Endothelial cell of umbilical vein (primary cell): ENCODE data around the gene NDUFAF8. TPM values are rescaled to one million over a fixed set of nuclear protein-coding genes. Genes with fewer than 3 reads are reported as not detected.

ENCODE experiments used
- BruUV-seq: library from RNA; stranded (reverse); fragments of 400-500 nt; replicated peaks from 2 replicates; lab custom pipeline; 2021; lab: Mats Ljungman, UMichigan
- CTCF ChIA-PET: fragments of 300-600, 350-600 bp; sonication (Branson Sonifier 250); formaldehyde crosslinking; loops from one replicate; lab custom pipeline; 2021; ENCODE audit warnings: antibody characterized with exemption, inconsistent platforms; lab: Charles Lee
- POLR2A ChIA-PET: fragments of 300-600, 350-600 bp; sonication (Branson Sonifier 250); formaldehyde crosslinking; loops from one replicate; lab custom pipeline; 2021; ENCODE audit warnings: antibody characterized with exemption, inconsistent platforms; lab: Charles Lee
- DNase-seq: peaks from one replicate; pipeline ENCODE4 v3.0.0-alpha.2; 2011; ENCODE audit warnings: low read depth, low spot score
- FAIRE-seq: peaks from 2 replicates; lab custom pipeline; 2011; peaks lifted over from hg19 to GRCh38; lab: Jason Lieb, UNC
- H2AFZ ChIP-seq: 2 replicates; pipeline ENCODE4 v1.6.0; 2012; ENCODE audit warnings: low read depth, low read length, control low read depth, inconsistent platforms
- H3K27ac ChIP-seq: 2 replicates; pipeline ENCODE4 v1.5.1; 2011; ENCODE audit warnings: low read depth, mild to moderate bottlenecking, control low read depth, low read length, moderate library complexity; ENCODE audit not compliant: insufficient read depth
- H3K27me3 ChIP-seq, 2 experiments: 2 replicates each; pipeline versions ENCODE4 v1.6.0 to v1.6.1; 2011; ENCODE audit warnings: low read length in 2 of 2, mixed read lengths in 1 of 2; ENCODE audit not compliant: control insufficient read depth in 2 of 2, insufficient read depth in 2 of 2
- H3K36me3 ChIP-seq, 2 experiments: 2 replicates in 1 of 2; 3 replicates in 1 of 2; pipeline ENCODE4 v1.5.1; 2011; ENCODE audit warnings: low read length in 2 of 2, mild to moderate bottlenecking in 1 of 2, moderate library complexity in 1 of 2; ENCODE audit not compliant: control insufficient read depth in 2 of 2, insufficient read depth in 2 of 2; ENCODE audit errors: extremely low read depth in 1 of 2
- H3K4me1 ChIP-seq: 3 replicates; pipeline ENCODE4 v1.5.1; 2011; ENCODE audit warnings: mild to moderate bottlenecking, low read length; ENCODE audit not compliant: control insufficient read depth, insufficient read depth; ENCODE audit errors: extremely low read depth
- H3K4me2 ChIP-seq: 2 replicates; pipeline ENCODE4 v1.6.1; 2011; ENCODE audit warnings: low read length, control low read depth, mixed read lengths; ENCODE audit not compliant: insufficient read depth
- H3K4me3 ChIP-seq, 3 experiments: fragments of 200-600 bp in 1 of 3; sonication (generic), shearing (Covaris generic) in 1 of 3; replicated peaks in 1 of 3; 2 replicates each; pipeline ENCODE4 v1.5.1; 2011 to 2016; ENCODE audit warnings: control low read depth in 3 of 3, low read length in 3 of 3, mild to moderate bottlenecking in 2 of 3, inconsistent platforms in 1 of 3, low read depth in 1 of 3, moderate library complexity in 1 of 3; ENCODE audit not compliant: insufficient read depth in 1 of 3
- H3K79me2 ChIP-seq: 2 replicates; pipeline ENCODE4 v1.6.0; 2012; ENCODE audit warnings: low read length, inconsistent platforms; ENCODE audit not compliant: control insufficient read depth, insufficient read depth
- H3K9ac ChIP-seq: replicated peaks from 2 replicates; pipeline ENCODE3; 2011; ENCODE audit warnings: low read length, control low read depth; ENCODE audit not compliant: insufficient read depth; ENCODE audit errors: extremely low read depth
- H3K9me1 ChIP-seq: replicated peaks from 3 replicates; pipeline ENCODE4 v1.6.0; 2011; ENCODE audit warnings: mild to moderate bottlenecking, low read length; ENCODE audit not compliant: control insufficient read depth, insufficient read depth; ENCODE audit errors: extremely low read depth
- H3K9me3 ChIP-seq: replicated peaks from 2 replicates; pipeline ENCODE4 v1.5.1; 2012; ENCODE audit warnings: low read length, inconsistent platforms; ENCODE audit not compliant: control insufficient read depth, insufficient read depth
- H4K20me1 ChIP-seq: replicated peaks from 2 replicates; pipeline ENCODE3; 2011; ENCODE audit warnings: mild to moderate bottlenecking, low read length; ENCODE audit not compliant: control insufficient read depth, insufficient read depth; ENCODE audit errors: extremely low read depth
- CTCF ChIP-seq, 2 donors: IDR thresholded peaks; 1 replicate in 1 of 2; 2 replicates in 1 of 2; pipeline ENCODE4 v1.5.1; 2011; ENCODE audit warnings: low read length in 2 of 2, mild to moderate bottlenecking in 2 of 2, moderate library complexity in 2 of 2, control low read depth in 1 of 2, inconsistent platforms in 1 of 2, low read depth in 1 of 2; ENCODE audit not compliant: insufficient read depth in 1 of 2; ENCODE audit errors: extremely low read depth in 1 of 2
- EZH2 ChIP-seq: IDR thresholded peaks from 2 replicates; pipeline ENCODE4 v1.6.1; 2012; ENCODE audit warnings: borderline replicate concordance, low read depth, mild to moderate bottlenecking, moderate library complexity, low read length, inconsistent platforms; ENCODE audit not compliant: severe bottlenecking
- FOS ChIP-seq: IDR thresholded peaks from 2 replicates; pipeline ENCODE4 v1.6.1; 2011; ENCODE audit warnings: mild to moderate bottlenecking, low read length, moderate library complexity, borderline replicate concordance; ENCODE audit not compliant: insufficient read depth
- GATA2 ChIP-seq: IDR thresholded peaks from 2 replicates; pipeline ENCODE4 v1.7.0; 2011; ENCODE audit warnings: low read depth, mild to moderate bottlenecking, moderate library complexity, mixed read lengths, low read length; ENCODE audit not compliant: insufficient read length, insufficient read depth
- JUN ChIP-seq: IDR thresholded peaks from 2 replicates; pipeline ENCODE4 v1.6.1; 2011; ENCODE audit warnings: borderline replicate concordance, low read depth; ENCODE audit not compliant: insufficient read length, insufficient read depth
- MAX ChIP-seq: IDR thresholded peaks from 2 replicates; pipeline ENCODE4 v1.6.1; 2011; ENCODE audit not compliant: insufficient read depth, insufficient read length
- MYC ChIP-seq: IDR thresholded peaks from one replicate; pipeline ENCODE4 v1.6.1; 2011; ENCODE audit warnings: mild to moderate bottlenecking, low read depth, low read length
- POLR2A ChIP-seq: IDR thresholded peaks from 2 replicates; pipeline ENCODE4 v1.6.1; 2012; ENCODE audit warnings: low read depth, mild to moderate bottlenecking, control low read depth, low read length
- POLR2AphosphoS5 ChIP-seq: IDR thresholded peaks from 2 replicates; pipeline ENCODE4 v1.6.1; 2012; ENCODE audit warnings: low read depth, mild to moderate bottlenecking, control low read depth, low read length, moderate library complexity; ENCODE audit not compliant: insufficient read depth
- dilution Hi-C: fragments of 300-500 bp; cut with MboI; formaldehyde crosslinking; loops from one replicate; pipeline ENCODE4 v1.15.0; 2019; ENCODE audit warnings: low sequenced_read_pairs; ENCODE audit not compliant: extremely low pct_ligation_motif_present
- intact Hi-C: fragments of 100-400 bp; cut with micrococcal nuclease; formaldehyde crosslinking; loops from one replicate; pipeline ENCODE4 v1.10.0; 2022
- polyA plus RNA-seq, 4 experiments: library from polyadenylated mRNA; depleted of rRNA in 3 of 4; stranded (reverse) in 3 of 4; unstranded in 1 of 4; fragments of >200 nt; gene quantifications; 2 replicates each; pipeline versions ENCODE4 v1.2.1 to v1.2.3, GENCODE V29; 2011 to 2012; ENCODE audit warnings: missing spikeins in 1 of 4
- total RNA-seq: library from RNA; stranded (reverse); gene quantifications from 2 replicates; pipeline ENCODE4 v1.2.3, GENCODE V29; 2021

Gene NDUFAF8
- total and polyA plus RNA-seq, 2 donors (not counting 3 experiments of a cell fraction or from before 2014, with no cell fraction given) = 61.5 to 83.9 TPM

- dilution Hi-C loops = no loop called here
- CTCF ChIA-PET = interaction anchor here (1.2 to 2.8 kb wide), 3 partner anchors 9 to 252 kb away, joined by 3 to 7 read pairs (median 3); no protein-coding TSS in a partner anchor
Measured at GRCh38 chr17:81271226-81271625, 32.1 kb downstream of the NDUFAF8 start.

More at GRCh38 chr17:81271226-81271625, 32.1 kb downstream of the NDUFAF8 start:
- POLR2A ChIA-PET = no interaction called here
- H3K9ac ChIP-seq = no peak overlapping the region
- no peaks in the 10 kb centered on the region for H3K9me3 ChIP-seq
- no peaks in the 10 kb centered on the region for H3K79me2 ChIP-seq
- H3K4me2 ChIP-seq = no peak overlapping the region
- H3K4me1 ChIP-seq = peaks cover 12% of the 10 kb centered on the region
- no TSS peak for BruUV-seq
- no peaks in the 10 kb centered on the region for H4K20me1 ChIP-seq
- no peak overlapping the region for H2AFZ ChIP-seq
- DNase-seq (no peak), FAIRE-seq (no peak)
- no peaks in the 10 kb centered on the region for H3K27me3 ChIP-seq
- no peak overlapping the region for H3K27ac ChIP-seq
- H3K36me3 ChIP-seq = peaks cover 8 to 29% of the 10 kb centered on the region in 2 experiments
- no peak overlapping the region for H3K4me3 ChIP-seq
- TF ChIP-seq EZH2 (no peak), MYC (no peak), MAX (no peak), GATA2 (no peak), JUN (no peak), CTCF (IDR thresholded peaks at IDR 0.05; ENCODE audit: extremely low read depth in 1 of 2, insufficient read depth in 1 of 2, low read depth in 1 of 2, low read length in 2 of 2) (no peak), POLR2AphosphoS5 (no peak), FOS (no peak), POLR2A (no peak)
- no peaks in the 10 kb centered on the region for H3K9me1 ChIP-seq
- intact Hi-C loops = no loop called here
